Activated B cell treated with CpG ODN at 0.5 μM for 24 hours (primary cell): ENCODE measurements around the gene ASZ1. TPM values are rescaled to one million over a fixed set of nuclear protein-coding genes. Genes with fewer than 3 reads are reported as not detected.

ENCODE experiments used
- ATAC-seq: fragments of 200-7000 bp; cut with Tn5 transposase; one replicate; pipeline ENCODE4 v1.10.0; 2021; ENCODE audit warnings: low read depth, mild to moderate bottlenecking, moderate library complexity
- CTCF ChIA-PET: fragments of 350-600 bp; sonication (Branson Sonifier 250); formaldehyde crosslinking; loops from one replicate; lab custom pipeline; 2021; ENCODE audit warnings: antibody characterized with exemption; lab: Charles Lee
- POLR2A ChIA-PET: fragments of 350-600 bp; sonication (Branson Sonifier 250); formaldehyde crosslinking; loops from one replicate; lab custom pipeline; 2021; ENCODE audit warnings: antibody characterized with exemption; lab: Charles Lee
- DNase-seq: peaks from one replicate; pipeline ENCODE4 v3.0.0; 2022
- H3K27ac Mint-ChIP-seq: one replicate; pipeline ENCODE4 v1.8.0; 2020; ENCODE audit warnings: mixed read lengths
- H3K27me3 Mint-ChIP-seq: one replicate; pipeline ENCODE4 v1.8.0; 2021; ENCODE audit warnings: mixed read lengths
- H3K36me3 Mint-ChIP-seq: one replicate; pipeline ENCODE4 v1.8.0; 2021; ENCODE audit warnings: low read depth, mixed read lengths
- H3K4me1 Mint-ChIP-seq: one replicate; pipeline ENCODE4 v1.8.0; 2021; ENCODE audit warnings: mixed read lengths
- H3K4me3 Mint-ChIP-seq: one replicate; pipeline ENCODE4 v1.8.0; 2020; ENCODE audit warnings: mild to moderate bottlenecking, mixed read lengths
- H3K9me3 Mint-ChIP-seq: one replicate; pipeline ENCODE4 v1.8.0; 2020; ENCODE audit warnings: mixed read lengths
- CTCF ChIP-seq: fragments of 200-600 bp; IDR thresholded peaks from one replicate; pipeline ENCODE4 v1.8.0; 2022; ENCODE audit warnings: antibody characterized with exemption, mild to moderate bottlenecking
- intact Hi-C: fragments of 100-400 bp; cut with micrococcal nuclease; formaldehyde crosslinking; loops from one replicate; pipeline ENCODE4 v1.15.1; 2024
- total RNA-seq: library from RNA; stranded (reverse); gene quantifications from 2 replicates; pipeline ENCODE4 v1.2.3, GENCODE V29; 2022

Gene ASZ1
- total RNA-seq, 1 donor from 2014 or later = not detected

GRCh38 chr7:117347480-117347879, 79.8 kb downstream of the ASZ1 start:
- POLR2A ChIA-PET = no interaction called here
- Mint-ChIP-seq H3K9me3 (no peaks in the 10 kb centered on the region), H3K4me1 (no peaks in the 10 kb centered on the region), H3K27me3 (no peaks in the 10 kb centered on the region), H3K4me3 (no peak overlapping the region), H3K36me3 (no peaks in the 10 kb centered on the region), H3K27ac (no peak overlapping the region)
- CTCF ChIA-PET = no interaction called here
- intact Hi-C loops = no loop called here
- ATAC-seq = no peak
- TF ChIP-seq CTCF = no peak
- DNase-seq = no peak

- intact Hi-C loops = no loop called here
- CTCF ChIA-PET = no interaction called here
- DNase-seq (no peak), ATAC-seq (no peak)
- no peaks in the 10 kb centered on the region for H3K4me1 Mint-ChIP-seq
- no peaks in the 10 kb centered on the region for H3K9me3 Mint-ChIP-seq
- H3K36me3 Mint-ChIP-seq = no peaks in the 10 kb centered on the region
- H3K27ac Mint-ChIP-seq = no peak overlapping the region
- H3K27me3 Mint-ChIP-seq = no peaks in the 10 kb centered on the region
- no peak for TF ChIP-seq CTCF
- POLR2A ChIA-PET = no interaction called here
- H3K4me3 Mint-ChIP-seq = no peak overlapping the region
These were observed 81.1 kb downstream of the ASZ1 start for GRCh38 chr7:117346161-117346560.

GRCh38 chr7:117338020-117338419, 89.3 kb downstream of the ASZ1 start:
- H3K27ac Mint-ChIP-seq = no peak overlapping the region

GRCh38 chr7:117333168-117333567, 94.1 kb downstream of the ASZ1 start:
- Mint-ChIP-seq H3K36me3 (no peaks in the 10 kb centered on the region), H3K27me3 (no peaks in the 10 kb centered on the region), H3K4me1 (no peaks in the 10 kb centered on the region), H3K9me3 (peaks cover 13% of the 10 kb centered on the region), H3K27ac (no peak overlapping the region), H3K4me3 (no peak overlapping the region)
- ATAC-seq (no peak), DNase-seq (no peak)
- CTCF ChIA-PET = no interaction called here
- intact Hi-C loops = no loop called here
- POLR2A ChIA-PET = no interaction called here
- no peak for TF ChIP-seq CTCF

More at GRCh38 chr7:117338020-117338419, 89.3 kb downstream of the ASZ1 start:
- H3K27me3 Mint-ChIP-seq = no peaks in the 10 kb centered on the region
- H3K4me1 Mint-ChIP-seq = no peaks in the 10 kb centered on the region
- DNase-seq (no peak), ATAC-seq (no peak)
- ChIA-PET POLR2A (no interaction called here), CTCF (no interaction called here)
- TF ChIP-seq CTCF = no peak
- intact Hi-C loops = no loop called here
- H3K4me3 Mint-ChIP-seq = no peak overlapping the region
- H3K36me3 Mint-ChIP-seq = no peaks in the 10 kb centered on the region
- H3K9me3 Mint-ChIP-seq = no peaks in the 10 kb centered on the region

GRCh38 chr7:117332031-117332430, 95.3 kb downstream of the ASZ1 start:
- H3K9me3 Mint-ChIP-seq = peaks cover 13% of the 10 kb centered on the region
- ChIA-PET CTCF (no interaction called here), POLR2A (no interaction called here)
- H3K4me3 Mint-ChIP-seq = no peak overlapping the region
- no peak for ATAC-seq
- TF ChIP-seq CTCF = no peak
- H3K36me3 Mint-ChIP-seq = no peaks in the 10 kb centered on the region
- H3K27me3 Mint-ChIP-seq = peaks cover 4% of the 10 kb centered on the region
- DNase-seq = no peak
- H3K4me1 Mint-ChIP-seq = no peaks in the 10 kb centered on the region
- intact Hi-C loops = no loop called here
- no peak overlapping the region for H3K27ac Mint-ChIP-seq
